ENCODE data around the gene NMUR1.
A peak's percentile ranks its signal among the peaks of the same experiment; 100 is the strongest.

Gene NMUR1

GRCh38 chr2:231524477-231525247, 5.6 kb downstream of the NMUR1 start:
- no peak for DNase-seq

GRCh38 chr2:231523451-231524285, 6.6 kb downstream of the NMUR1 start:
- DNase-seq, result no peak

- DNase-seq, result no peak
Observed at GRCh38 chr2:231522418-231523180, 7.6 kb downstream of the NMUR1 start.

- no peak for DNase-seq
Observed at GRCh38 chr2:231521443-231521842, 8.8 kb downstream of the NMUR1 start.

GRCh38 chr2:231519975-231520555, 10.2 kb downstream of the NMUR1 start:
- DNase-seq, result no peak

- DNase-seq, result no peak
Observed at GRCh38 chr2:231518771-231519170, 11.5 kb downstream of the NMUR1 start.

- DNase-seq, result no peak
Observed at GRCh38 chr2:231515603-231516002, 14.6 kb downstream of the NMUR1 start.

GRCh38 chr2:231514951-231515297, 15.3 kb downstream of the NMUR1 start:
- DNase-seq, result no peak

GRCh38 chr2:231514225-231514950, 15.9 kb downstream of the NMUR1 start:
- DNase-seq, result peak; percentile 99

GRCh38 chr2:231513746-231514224, 16.5 kb downstream of the NMUR1 start:
- no peak for DNase-seq

GRCh38 chr2:231512222-231512621, 18.0 kb downstream of the NMUR1 start:
- DNase-seq, result no peak

GRCh38 chr2:231503766-231504165, 26.5 kb downstream of the NMUR1 start:
- no peak for DNase-seq

- no peak for DNase-seq
Observed at GRCh38 chr2:231502596-231502995, 27.6 kb downstream of the NMUR1 start.

- no peak for DNase-seq
Observed at GRCh38 chr2:231497651-231498050, 32.6 kb downstream of the NMUR1 start.

- DNase-seq, result no peak
Observed at GRCh38 chr2:231494669-231495068, 35.6 kb downstream of the NMUR1 start.

GRCh38 chr2:231490801-231491200, 39.4 kb downstream of the NMUR1 start:
- no peak for DNase-seq

- DNase-seq, result no peak
Observed at GRCh38 chr2:231489990-231490389, 40.3 kb downstream of the NMUR1 start.

- no peak for DNase-seq
Observed at GRCh38 chr2:231488331-231488730, 41.9 kb downstream of the NMUR1 start.

GRCh38 chr2:231486851-231487596, 43.2 kb downstream of the NMUR1 start:
- no peak for DNase-seq

- peak; percentile 57 for DNase-seq
Observed at GRCh38 chr2:231483398-231484329, 46.6 kb downstream of the NMUR1 start.

All from CD4-positive, alpha-beta T cell treated with Interleukin-6 for 4 hours (primary cell).